ENCODE measurements around the gene SLC17A5. TPM values are rescaled to one million over a fixed set of nuclear protein-coding genes. Genes with fewer than 3 reads are reported as not detected.
"Not testable (repeated sequence)": the region's sequence is repeated elsewhere in the genome, so short reads cannot be mapped to it uniquely, and the experiment has no call there.

Gene SLC17A5
- total and polyA plus RNA-seq, 7 donors = 3.1 to 7.2 (median 4.5) TPM

GRCh38 chr6:73560853-73561407, 92.9 kb downstream of the SLC17A5 start:
- Histone ChIP-seq H3K36me3 (ENCODE audit: insufficient read depth in 1 of 2, low read depth in 1 of 2) (no peaks in the 10 kb centered on the region), H3K9me3 (no peaks in the 10 kb centered on the region), H3K4me1 (no peaks in the 10 kb centered on the region), H3K4me3 (no peak overlapping the region), H3K27ac (no peak overlapping the region), H3K27me3 (ENCODE audit: insufficient read depth in 3 of 3, low read length in 2 of 3) (no peaks in the 10 kb centered on the region)
- no peak for DNase-seq
- ATAC-seq = no peak
- TF ChIP-seq CTCF (IDR thresholded peaks at IDR 0.05) = no peak
- intact Hi-C loops (cut with DNase I) = no loop called here
- WGBS, 3 donors = 68 to 90% (median 76%) methylated on average over 9 of the region's 9 CpGs

GRCh38 chr6:73560182-73560732, 93.5 kb downstream of the SLC17A5 start:
- H3K9me3 ChIP-seq = no peaks in the 10 kb centered on the region
- no peak overlapping the region for H3K4me3 ChIP-seq
- WGBS, 3 donors = 70 to 75% (median 73%) methylated on average over 8 of the region's 8 CpGs
- no peaks in the 10 kb centered on the region for H3K36me3 ChIP-seq (ENCODE audit: insufficient read depth in 1 of 2, low read depth in 1 of 2)
- ATAC-seq = no peak
- H3K4me1 ChIP-seq = no peaks in the 10 kb centered on the region
- intact Hi-C loops (cut with DNase I) = no loop called here
- H3K27me3 ChIP-seq (ENCODE audit: insufficient read depth in 3 of 3, low read length in 2 of 3) = no peaks in the 10 kb centered on the region
- no peak for TF ChIP-seq CTCF (IDR thresholded peaks at IDR 0.05)
- no peak overlapping the region for H3K27ac ChIP-seq
- no peak for DNase-seq

DNA sequence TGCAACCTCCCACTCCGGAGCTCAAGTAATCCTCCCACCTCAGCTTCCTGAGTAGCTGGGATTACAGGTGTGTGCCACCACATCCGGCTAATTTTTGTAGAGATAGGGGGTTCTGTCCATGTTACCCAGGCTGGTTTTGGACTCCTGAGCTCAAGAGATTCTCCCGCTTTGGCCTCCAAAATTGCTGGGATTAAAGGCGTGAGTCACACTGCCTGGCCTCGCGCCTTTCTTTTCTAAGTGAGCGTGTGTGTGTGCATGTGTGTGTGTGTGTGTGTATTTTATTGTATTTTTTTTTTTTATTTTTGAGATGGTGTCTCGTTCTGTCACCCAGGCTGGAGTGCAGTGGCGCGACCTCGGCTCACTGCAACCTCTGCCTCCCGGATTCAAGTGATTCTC, 94.4 kb downstream of the SLC17A5 start:
- H3K9me3 ChIP-seq; H3K4me3 ChIP-seq; H3K4me1 ChIP-seq; DNase-seq; H3K27ac ChIP-seq; H3K36me3 ChIP-seq (ENCODE audit: insufficient read depth in 1 of 2, low read depth in 1 of 2); intact Hi-C loops (cut with DNase I); H3K27me3 ChIP-seq (ENCODE audit: insufficient read depth in 3 of 3, low read length in 2 of 3); ATAC-seq: not testable (repeated sequence)
- WGBS, 3 donors = 96 to 97% (median 96%) methylated on average over 12 of the region's 12 CpGs

DNA sequence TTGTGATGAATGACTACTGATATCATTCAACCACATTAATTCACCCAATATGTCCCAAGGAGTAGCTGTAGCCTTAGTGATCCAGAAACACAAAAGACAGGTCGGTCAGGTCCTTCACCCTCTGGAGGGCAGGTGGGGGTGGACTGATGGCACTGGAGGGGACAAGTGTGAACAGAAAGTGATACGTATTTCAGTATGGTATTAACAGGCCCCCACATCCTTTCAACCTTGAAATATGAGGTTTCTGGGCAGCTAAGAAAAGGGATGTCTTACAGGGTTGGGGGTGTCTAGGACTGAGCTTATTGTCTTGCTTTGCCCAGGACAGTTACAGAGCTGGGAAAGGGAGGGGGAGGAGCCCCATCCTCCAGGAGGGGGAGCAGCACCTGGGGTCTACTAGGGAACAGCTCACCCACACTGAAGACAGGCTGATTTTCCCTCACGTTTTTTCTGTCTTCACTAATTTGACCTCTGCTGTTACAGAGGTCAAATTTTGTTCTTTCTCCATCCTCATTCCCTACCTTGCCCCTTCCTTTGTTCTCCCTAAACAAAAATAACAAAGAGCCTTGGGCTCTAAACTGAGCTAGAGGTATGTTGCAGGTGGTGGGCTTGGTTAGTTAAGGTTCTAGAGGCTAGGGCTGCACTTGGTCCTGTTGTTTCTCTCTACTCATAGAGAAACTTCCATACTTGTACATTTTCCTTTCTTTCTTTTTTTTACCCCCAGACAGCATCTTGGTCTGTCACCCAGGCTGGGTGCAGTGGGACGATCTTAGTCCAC, 95.0 kb downstream of the SLC17A5 start:
- Histone ChIP-seq H3K27me3 (ENCODE audit: insufficient read depth in 3 of 3, low read length in 2 of 3) (no peaks in the 10 kb centered on the region), H3K9me3 (no peaks in the 10 kb centered on the region), H3K36me3 (ENCODE audit: insufficient read depth in 1 of 2, low read depth in 1 of 2) (no peaks in the 10 kb centered on the region), H3K27ac (no peak overlapping the region), H3K4me3 (no peak overlapping the region), H3K4me1 (no peaks in the 10 kb centered on the region)
- DNase-seq (no peak), ATAC-seq (no peak)
- 79 to 80% (median 80%) methylated on average over 4 of the region's 4 CpGs for WGBS, 3 donors
- no peak for TF ChIP-seq CTCF (IDR thresholded peaks at IDR 0.05)
- intact Hi-C loops (cut with DNase I) = no loop called here

DNA sequence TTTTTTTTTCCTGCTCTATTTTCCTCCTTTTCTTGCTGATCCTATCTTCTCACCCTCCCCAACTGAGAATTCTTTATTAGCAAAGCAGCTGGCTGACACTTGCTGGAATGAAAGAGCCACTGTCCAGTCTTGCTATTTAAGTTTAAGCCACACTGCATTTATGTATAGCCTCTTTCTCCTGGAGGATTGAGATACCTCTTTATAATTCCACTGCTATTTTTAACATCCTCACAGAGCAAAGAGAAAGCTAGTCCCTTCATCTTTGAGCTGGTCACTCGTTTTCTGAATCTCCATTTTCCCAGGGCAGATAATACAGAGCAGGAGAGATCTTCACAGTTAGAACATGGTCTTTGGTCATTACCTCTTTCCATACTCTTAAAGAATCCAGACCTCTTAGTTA, 97.0 kb downstream of the SLC17A5 start:
- H3K27ac ChIP-seq = no peak overlapping the region
- H3K36me3 ChIP-seq (ENCODE audit: insufficient read depth in 1 of 2, low read depth in 1 of 2) = no peaks in the 10 kb centered on the region

GRCh38 chr6:73555380-73555949, 98.3 kb downstream of the SLC17A5 start:
- H3K4me3 ChIP-seq; DNase-seq; H3K27ac ChIP-seq; H3K9me3 ChIP-seq; intact Hi-C loops (cut with DNase I); H3K27me3 ChIP-seq (ENCODE audit: insufficient read depth in 3 of 3, low read length in 2 of 3); H3K36me3 ChIP-seq (ENCODE audit: insufficient read depth in 1 of 2, low read depth in 1 of 2); H3K4me1 ChIP-seq; ATAC-seq: not testable (repeated sequence)
- 87 to 96% (median 95%) methylated on average over 11 of the region's 11 CpGs for WGBS, 3 donors

More for the DNA sequence above, 97.0 kb downstream of the SLC17A5 start:
- no peaks in the 10 kb centered on the region for H3K4me1 ChIP-seq
- TF ChIP-seq CTCF (IDR thresholded peaks at IDR 0.05) = no peak
- intact Hi-C loops (cut with DNase I) = no loop called here
- no peak for ATAC-seq
- H3K4me3 ChIP-seq = no peak overlapping the region
- no peaks in the 10 kb centered on the region for H3K9me3 ChIP-seq
- WGBS, 3 donors = 27 to 56% (median 51%) methylated on average over 1 of the region's 1 CpG
- H3K27me3 ChIP-seq (ENCODE audit: insufficient read depth in 3 of 3, low read length in 2 of 3) = no peaks in the 10 kb centered on the region
- no peak for DNase-seq

GRCh38 chr6:73551115-73551514, 102.7 kb downstream of the SLC17A5 start:
- H3K27me3 ChIP-seq (ENCODE audit: insufficient read depth in 3 of 3, low read length in 2 of 3); intact Hi-C loops (cut with DNase I); H3K4me3 ChIP-seq; H3K36me3 ChIP-seq (ENCODE audit: insufficient read depth in 1 of 2, low read depth in 1 of 2); H3K4me1 ChIP-seq; ATAC-seq; H3K9me3 ChIP-seq; H3K27ac ChIP-seq; DNase-seq: not testable (repeated sequence)
- 92 to 96% (median 94%) methylated on average over 4 of the region's 4 CpGs for WGBS, 3 donors

Measured in psoas muscle (tissue), 8 donors.